ENCODE data around the gene ADRA2C.

DNA sequence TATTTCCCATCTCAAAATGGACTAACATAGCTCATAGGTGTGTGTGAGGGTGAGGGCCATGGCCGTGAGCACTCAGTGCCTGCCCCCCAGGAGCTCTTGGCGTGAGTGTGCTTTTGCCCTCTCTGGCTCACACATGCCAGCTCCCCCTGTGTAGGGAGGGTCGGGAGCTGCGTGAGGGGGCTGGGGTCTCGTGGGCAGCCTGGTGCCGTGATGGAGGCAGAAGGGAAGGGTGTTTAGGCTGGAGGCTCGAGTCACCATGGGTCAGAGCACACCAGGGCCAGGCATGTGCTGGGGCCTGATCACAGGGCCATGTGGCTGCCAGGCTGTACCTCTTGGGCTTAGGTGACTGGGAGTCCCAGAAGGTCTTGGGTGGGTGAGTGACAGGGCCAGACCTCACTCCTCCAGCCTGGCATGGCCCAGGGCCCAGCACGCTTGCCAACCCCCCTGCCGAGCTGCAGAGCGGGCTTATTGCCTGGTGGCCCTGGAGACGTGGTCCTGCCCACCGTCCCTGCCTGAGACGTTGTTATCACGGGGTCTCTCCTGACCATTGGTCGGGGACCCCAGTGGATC is 44.0 kb downstream of the ADRA2C start:
- no peak for TF ChIP-seq EZH2 (IDR thresholded peaks at IDR 0.05; ENCODE audit: borderline replicate concordance, insufficient read depth, low read length, poor library complexity, severe bottlenecking)
- no peak for TF ChIP-seq POLR2AphosphoS5 (IDR thresholded peaks at IDR 0.05)
- TF ChIP-seq, protein P1, sequence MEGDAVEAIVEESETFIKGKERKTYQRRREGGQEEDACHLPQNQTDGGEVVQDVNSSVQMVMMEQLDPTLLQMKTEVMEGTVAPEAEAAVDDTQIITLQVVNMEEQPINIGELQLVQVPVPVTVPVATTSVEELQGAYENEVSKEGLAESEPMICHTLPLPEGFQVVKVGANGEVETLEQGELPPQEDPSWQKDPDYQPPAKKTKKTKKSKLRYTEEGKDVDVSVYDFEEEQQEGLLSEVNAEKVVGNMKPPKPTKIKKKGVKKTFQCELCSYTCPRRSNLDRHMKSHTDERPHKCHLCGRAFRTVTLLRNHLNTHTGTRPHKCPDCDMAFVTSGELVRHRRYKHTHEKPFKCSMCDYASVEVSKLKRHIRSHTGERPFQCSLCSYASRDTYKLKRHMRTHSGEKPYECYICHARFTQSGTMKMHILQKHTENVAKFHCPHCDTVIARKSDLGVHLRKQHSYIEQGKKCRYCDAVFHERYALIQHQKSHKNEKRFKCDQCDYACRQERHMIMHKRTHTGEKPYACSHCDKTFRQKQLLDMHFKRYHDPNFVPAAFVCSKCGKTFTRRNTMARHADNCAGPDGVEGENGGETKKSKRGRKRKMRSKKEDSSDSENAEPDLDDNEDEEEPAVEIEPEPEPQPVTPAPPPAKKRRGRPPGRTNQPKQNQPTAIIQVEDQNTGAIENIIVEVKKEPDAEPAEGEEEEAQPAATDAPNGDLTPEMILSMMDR (IDR thresholded peaks at IDR 0.05; ENCODE audit: poor library complexity, severe bottlenecking): no peak
- TF ChIP-seq RAD21 (conservative IDR thresholded peaks at IDR 0.05): no peak
- no peak for TF ChIP-seq TAF1 (IDR thresholded peaks at IDR 0.05; ENCODE audit: low read depth)
- no peak for TF ChIP-seq MXI1 (conservative IDR thresholded peaks at IDR 0.05; ENCODE audit: poor library complexity, severe bottlenecking)
- no peak for TF ChIP-seq SMC3 (conservative IDR thresholded peaks at IDR 0.05; ENCODE audit: poor library complexity)
- TF ChIP-seq EP300 (conservative IDR thresholded peaks at IDR 0.05; ENCODE audit: poor library complexity, severe bottlenecking): no peak

All from neural cell (in vitro differentiated cells).